Stimulated activated naive CD8-positive, alpha-beta T cell treated with anti-CD3 and anti-CD28 coated beads, Interleukin-15, Interleukin-2, amounts not matched to agents 100 ng/mL and 50 ng/mL, for 24 hours (primary cell): ENCODE measurements around the gene OR10D3.
"Not testable (repeated sequence)": the region's sequence is repeated elsewhere in the genome, so short reads cannot be mapped to it uniquely, and the experiment has no call there.

ENCODE experiments used
- H3K27ac Mint-ChIP-seq: one replicate; pipeline ENCODE4 v1.8.0; 2021; ENCODE audit warnings: mild to moderate bottlenecking, mixed read lengths
- H3K27me3 Mint-ChIP-seq: one replicate; pipeline ENCODE4 v1.8.0; 2021; ENCODE audit warnings: mixed read lengths
- H3K36me3 Mint-ChIP-seq: one replicate; pipeline ENCODE4 v1.8.0; 2021; ENCODE audit warnings: low read depth, mixed read lengths
- H3K4me1 Mint-ChIP-seq: one replicate; pipeline ENCODE4 v1.8.0; 2021; ENCODE audit warnings: low read depth, mixed read lengths
- H3K4me3 Mint-ChIP-seq: one replicate; pipeline ENCODE4 v1.8.0; 2021; ENCODE audit warnings: mild to moderate bottlenecking, mixed read lengths
- H3K9me3 Mint-ChIP-seq: one replicate; pipeline ENCODE4 v1.8.0; 2021; ENCODE audit warnings: mixed read lengths

The OR10D3 gene, protein sequence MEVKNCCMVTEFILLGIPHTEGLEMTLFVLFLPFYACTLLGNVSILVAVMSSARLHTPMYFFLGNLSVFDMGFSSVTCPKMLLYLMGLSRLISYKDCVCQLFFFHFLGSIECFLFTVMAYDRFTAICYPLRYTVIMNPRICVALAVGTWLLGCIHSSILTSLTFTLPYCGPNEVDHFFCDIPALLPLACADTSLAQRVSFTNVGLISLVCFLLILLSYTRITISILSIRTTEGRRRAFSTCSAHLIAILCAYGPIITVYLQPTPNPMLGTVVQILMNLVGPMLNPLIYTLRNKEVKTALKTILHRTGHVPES

DNA sequence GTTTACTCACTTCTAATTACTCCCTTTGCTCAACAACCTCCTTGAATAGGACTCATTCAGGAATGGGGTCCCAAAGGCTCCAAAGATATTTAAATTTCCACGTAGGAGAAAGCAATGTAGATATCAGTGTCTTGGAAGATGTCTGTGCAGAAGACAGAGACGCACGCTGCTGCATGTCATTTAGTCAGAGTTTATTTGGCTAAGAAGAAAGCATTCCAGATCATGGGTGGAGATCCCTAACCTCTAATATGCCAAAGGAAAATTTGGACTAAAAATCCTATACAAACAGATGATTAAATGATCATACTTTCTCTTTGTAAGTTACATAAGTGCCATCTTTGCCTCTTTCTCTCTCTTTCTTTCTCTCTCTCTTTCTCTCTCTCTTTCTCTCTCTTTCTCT, at the start of gene OR10D3:
OR10D3 (plus strand) TSS at position 278 of the 400 bp plus-strand sequence. CDS start 1,925 bp downstream, outside the sequence.
- H3K4me3 Mint-ChIP-seq: no peak within 1 kb of the TSS
- no peaks in the 10 kb centered on the region for H3K4me1 Mint-ChIP-seq
- H3K36me3 Mint-ChIP-seq: no peaks in the 10 kb centered on the region
- no peaks in the 10 kb centered on the region for H3K9me3 Mint-ChIP-seq
- H3K27me3 Mint-ChIP-seq: peaks cover 36% of the 10 kb centered on the region
- H3K27ac Mint-ChIP-seq: no peak within 1 kb of the TSS

DNA sequence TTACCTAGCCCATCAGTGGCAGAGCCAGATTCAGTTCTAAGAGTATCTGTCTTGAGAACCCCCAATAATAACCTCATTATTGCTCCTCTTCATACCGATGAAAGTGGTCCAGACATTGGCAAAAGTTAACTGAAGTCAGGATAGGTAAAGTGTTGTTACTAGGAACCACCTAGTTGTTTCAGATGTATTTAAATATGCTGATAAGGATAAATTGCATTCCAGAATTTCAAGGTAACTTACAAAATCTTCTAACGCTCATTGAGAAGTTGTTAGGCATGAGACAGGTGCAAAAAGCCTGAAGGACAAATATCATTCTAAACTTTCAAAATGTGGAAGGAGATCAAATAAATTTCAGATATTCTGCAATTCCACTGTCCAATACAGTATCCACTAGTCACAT, 40.1 kb upstream of the OR10D3 start:
- no peak overlapping the region for H3K27ac Mint-ChIP-seq
- no peaks in the 10 kb centered on the region for H3K4me1 Mint-ChIP-seq
- no peaks in the 10 kb centered on the region for H3K27me3 Mint-ChIP-seq
- no peak overlapping the region for H3K4me3 Mint-ChIP-seq
- H3K9me3 Mint-ChIP-seq: peaks cover 8% of the 10 kb centered on the region
- peaks cover 32% of the 10 kb centered on the region for H3K36me3 Mint-ChIP-seq

DNA sequence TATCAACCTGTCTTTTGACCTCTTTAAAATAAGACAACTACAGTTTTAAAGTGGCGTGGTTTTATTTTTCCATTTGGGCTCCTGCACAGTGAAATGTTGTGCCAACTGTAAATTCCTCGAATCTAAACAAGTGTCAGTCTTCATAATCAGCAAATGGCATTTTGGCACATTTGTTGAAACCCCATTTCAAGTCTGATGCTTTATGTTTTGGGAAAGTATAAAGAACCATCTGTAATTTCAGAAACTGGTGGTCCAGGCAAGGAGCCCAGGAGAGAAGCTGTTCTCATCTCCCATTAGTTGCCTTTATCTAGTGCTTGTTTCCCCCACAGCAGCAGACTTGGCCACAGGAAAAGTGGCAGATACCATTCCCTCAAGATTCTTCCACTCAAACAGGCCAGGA, 35.2 kb upstream of the OR10D3 start:
- Mint-ChIP-seq H3K4me1 (no peaks in the 10 kb centered on the region), H3K27ac (no peak overlapping the region), H3K4me3 (no peak overlapping the region), H3K9me3 (no peaks in the 10 kb centered on the region), H3K36me3 (no peaks in the 10 kb centered on the region), H3K27me3 (no peaks in the 10 kb centered on the region)

DNA sequence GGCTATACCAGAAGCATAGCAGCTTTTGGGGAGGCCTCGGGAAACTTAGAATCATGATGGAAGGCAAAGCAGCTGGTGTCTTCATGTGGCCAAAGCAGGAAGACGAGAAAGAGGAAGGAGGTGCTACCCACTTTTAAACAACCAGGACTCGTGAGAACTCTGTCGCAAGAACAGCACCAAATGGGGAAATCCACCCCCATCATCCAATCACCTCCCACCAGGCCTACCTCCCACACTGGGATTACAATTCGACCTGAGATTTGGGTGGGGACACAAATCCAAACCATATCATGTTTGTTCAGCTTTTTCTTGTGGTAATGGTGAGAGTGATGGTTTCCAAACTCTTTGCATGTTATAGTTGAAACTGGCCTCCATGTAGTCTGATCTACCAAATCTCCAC, 32.5 kb upstream of the OR10D3 start:
- H3K27ac Mint-ChIP-seq: no peak overlapping the region
- H3K4me3 Mint-ChIP-seq: no peak overlapping the region
- H3K4me1 Mint-ChIP-seq: no peaks in the 10 kb centered on the region
- no peaks in the 10 kb centered on the region for H3K9me3 Mint-ChIP-seq
- H3K27me3 Mint-ChIP-seq: peaks cover 4% of the 10 kb centered on the region
- no peaks in the 10 kb centered on the region for H3K36me3 Mint-ChIP-seq

DNA sequence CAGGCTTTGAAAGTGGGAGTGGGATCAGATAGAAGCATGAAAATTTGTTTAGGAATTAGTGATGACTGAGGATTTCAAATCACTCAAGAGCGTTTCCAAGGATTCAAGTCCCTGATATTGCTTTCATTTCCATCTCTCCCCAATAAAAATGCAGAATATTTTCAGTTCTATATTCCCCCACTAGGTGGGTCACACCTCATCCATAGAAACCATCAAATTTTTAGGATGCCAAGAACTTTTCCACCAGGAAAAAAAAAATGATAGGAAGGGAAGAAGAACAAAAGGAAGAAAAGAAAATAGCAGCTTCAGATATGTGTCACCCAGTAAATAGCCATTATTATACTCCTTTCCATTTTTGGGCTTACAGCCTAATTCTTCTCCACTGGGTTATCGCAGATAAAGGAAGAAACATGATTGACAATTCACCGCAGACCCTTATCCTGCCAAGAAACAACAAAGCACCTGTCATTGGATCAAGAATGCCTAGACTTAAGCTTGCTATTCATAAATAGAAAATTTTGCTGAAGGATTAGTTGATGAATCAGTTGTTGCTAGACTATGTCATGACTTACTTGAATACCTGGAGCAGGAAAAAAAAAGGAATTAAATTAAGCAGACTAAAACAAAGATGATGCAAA, 30.3 kb upstream of the OR10D3 start:
- no peaks in the 10 kb centered on the region for H3K9me3 Mint-ChIP-seq
- no peak overlapping the region for H3K27ac Mint-ChIP-seq
- H3K36me3 Mint-ChIP-seq: no peaks in the 10 kb centered on the region
- peaks cover 16% of the 10 kb centered on the region for H3K27me3 Mint-ChIP-seq
- H3K4me3 Mint-ChIP-seq: no peak overlapping the region
- no peaks in the 10 kb centered on the region for H3K4me1 Mint-ChIP-seq

DNA sequence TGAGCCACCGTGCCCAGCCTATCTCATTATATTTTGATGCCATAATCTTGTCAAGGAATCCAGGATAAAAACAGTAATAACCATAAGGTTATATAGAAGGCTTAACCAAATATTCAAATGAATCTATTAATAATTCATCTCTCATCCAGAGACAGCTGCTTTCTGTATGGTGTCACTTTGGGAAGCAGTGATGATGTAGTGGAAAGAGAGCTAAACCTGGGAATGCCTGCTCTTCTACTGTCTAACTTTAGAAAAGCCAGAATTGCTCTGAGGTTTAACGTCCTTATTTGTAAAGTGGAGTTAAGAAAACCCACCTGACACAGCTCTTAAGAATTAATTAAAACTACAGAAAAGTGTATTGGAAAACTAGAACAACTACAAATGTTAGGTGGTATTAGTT, 29.3 kb upstream of the OR10D3 start:
- Mint-ChIP-seq H3K4me3 (no peak overlapping the region), H3K27ac (no peak overlapping the region), H3K36me3 (no peaks in the 10 kb centered on the region), H3K4me1 (no peaks in the 10 kb centered on the region), H3K27me3 (peaks cover 16% of the 10 kb centered on the region), H3K9me3 (no peaks in the 10 kb centered on the region)

DNA sequence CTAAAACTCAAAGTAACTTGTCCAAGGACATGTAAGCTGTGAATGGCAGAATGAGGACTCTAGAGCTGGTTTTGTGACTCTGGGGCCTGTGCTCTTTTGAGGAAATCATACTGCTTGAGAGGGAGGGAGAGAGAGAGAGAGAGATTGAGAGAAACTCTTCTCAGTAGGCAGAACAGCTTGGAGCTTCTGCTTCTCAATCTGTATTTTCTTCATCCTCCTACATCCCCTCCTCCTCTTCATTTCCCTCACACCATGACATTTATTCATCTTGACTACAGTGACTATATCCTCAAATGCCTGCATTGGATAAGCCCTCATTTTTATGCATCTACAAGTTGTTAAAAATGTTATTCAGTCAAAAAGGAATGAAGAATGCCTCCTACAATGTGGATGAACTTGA, 23.7 kb upstream of the OR10D3 start:
- Mint-ChIP-seq H3K27me3 (peaks cover 25% of the 10 kb centered on the region), H3K36me3 (no peaks in the 10 kb centered on the region), H3K4me3 (no peak overlapping the region), H3K9me3 (no peaks in the 10 kb centered on the region), H3K27ac (no peak overlapping the region), H3K4me1 (no peaks in the 10 kb centered on the region)

DNA sequence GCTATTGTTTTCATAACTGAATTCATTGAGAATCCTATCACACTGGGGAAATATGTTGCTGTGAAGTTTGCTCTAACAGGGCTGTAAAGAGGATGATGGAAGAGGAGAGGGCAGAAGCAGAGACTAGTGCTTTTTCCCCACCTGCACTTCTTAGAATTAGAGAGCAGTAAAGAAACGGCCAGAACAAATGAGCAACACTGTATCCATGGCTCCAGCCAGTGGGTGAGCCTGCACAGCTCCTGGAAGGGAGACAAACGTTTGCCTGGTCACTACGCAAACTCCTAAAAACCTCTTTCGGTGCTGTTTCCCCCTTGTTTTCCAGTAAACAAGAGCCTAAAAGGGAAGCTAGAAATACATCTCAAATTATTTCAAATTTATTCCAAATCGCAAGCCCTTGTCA, 22.2 kb upstream of the OR10D3 start:
- Mint-ChIP-seq H3K27me3 (peaks cover 23% of the 10 kb centered on the region), H3K4me3 (no peak overlapping the region), H3K4me1 (no peaks in the 10 kb centered on the region), H3K36me3 (no peaks in the 10 kb centered on the region), H3K27ac (no peak overlapping the region), H3K9me3 (no peaks in the 10 kb centered on the region)

DNA sequence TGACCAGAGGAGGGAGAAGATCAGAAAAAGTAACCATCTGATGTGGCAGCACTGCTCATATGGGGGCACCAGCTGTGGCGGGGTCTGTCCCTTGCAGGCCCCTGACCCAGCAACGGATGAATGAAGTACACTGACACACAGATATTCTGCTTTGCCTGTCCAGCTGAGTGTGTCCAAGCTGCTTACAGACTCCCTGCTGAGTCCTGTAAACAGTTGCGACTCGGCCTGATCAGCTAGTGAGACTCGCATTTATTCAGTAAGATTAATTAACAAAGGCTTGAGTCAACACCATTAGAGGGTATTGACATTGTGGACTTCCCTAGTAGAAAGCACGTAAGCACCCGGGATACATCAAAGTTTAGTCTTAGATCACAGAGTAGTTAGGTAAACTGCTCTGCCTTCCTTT, 15.3 kb upstream of the OR10D3 start:
- H3K9me3 Mint-ChIP-seq: no peaks in the 10 kb centered on the region
- H3K4me1 Mint-ChIP-seq: no peaks in the 10 kb centered on the region
- no peak overlapping the region for H3K4me3 Mint-ChIP-seq
- peaks cover 3% of the 10 kb centered on the region for H3K27me3 Mint-ChIP-seq
- H3K36me3 Mint-ChIP-seq: no peaks in the 10 kb centered on the region
- no peak overlapping the region for H3K27ac Mint-ChIP-seq

DNA sequence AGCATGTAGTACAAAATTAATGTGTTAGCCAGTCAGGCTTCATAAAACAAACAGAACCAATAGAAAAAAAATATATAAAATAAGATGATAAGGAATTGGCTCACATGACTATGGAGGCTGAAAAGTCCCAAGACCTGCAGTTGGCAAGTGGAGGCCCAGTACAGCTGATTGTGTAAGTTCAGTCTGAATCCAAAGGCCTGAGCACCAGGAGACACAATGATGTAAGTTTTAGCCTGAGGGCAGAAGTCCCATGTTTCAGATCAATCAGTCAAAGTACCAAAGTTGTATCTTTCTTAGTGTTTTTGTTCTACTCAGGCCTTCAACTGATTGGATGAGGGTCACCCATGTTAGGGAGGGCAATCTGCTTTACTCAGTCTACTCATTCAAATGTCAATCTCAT, 14.3 kb upstream of the OR10D3 start:
- peaks cover 3% of the 10 kb centered on the region for H3K27me3 Mint-ChIP-seq
- H3K4me3 Mint-ChIP-seq: no peak overlapping the region
- H3K27ac Mint-ChIP-seq: no peak overlapping the region
- H3K36me3 Mint-ChIP-seq: no peaks in the 10 kb centered on the region
- H3K9me3 Mint-ChIP-seq: no peaks in the 10 kb centered on the region
- no peaks in the 10 kb centered on the region for H3K4me1 Mint-ChIP-seq

DNA sequence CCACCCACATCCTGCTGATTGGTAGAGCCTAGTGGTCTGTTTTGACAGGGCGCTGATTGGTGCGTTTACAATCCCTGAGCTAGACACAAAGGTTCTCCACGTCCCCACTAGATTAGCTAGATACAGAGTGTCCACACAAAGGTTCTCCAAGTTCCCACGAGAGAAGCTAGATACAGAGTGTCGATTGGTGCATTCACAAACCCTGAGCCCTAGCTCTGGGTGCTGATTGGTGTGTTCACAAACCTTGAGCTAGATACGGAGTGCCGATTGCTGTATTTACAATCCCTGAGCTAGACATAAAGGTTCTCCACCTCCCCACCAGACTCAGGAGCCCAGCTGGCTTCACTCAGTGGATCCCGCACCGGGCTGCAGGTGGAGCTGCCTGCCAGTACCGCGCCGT, 12.8 kb upstream of the OR10D3 start:
- not testable (repeated sequence) for H3K4me3 Mint-ChIP-seq, H3K4me1 Mint-ChIP-seq, H3K36me3 Mint-ChIP-seq, H3K9me3 Mint-ChIP-seq, H3K27ac Mint-ChIP-seq, H3K27me3 Mint-ChIP-seq

DNA sequence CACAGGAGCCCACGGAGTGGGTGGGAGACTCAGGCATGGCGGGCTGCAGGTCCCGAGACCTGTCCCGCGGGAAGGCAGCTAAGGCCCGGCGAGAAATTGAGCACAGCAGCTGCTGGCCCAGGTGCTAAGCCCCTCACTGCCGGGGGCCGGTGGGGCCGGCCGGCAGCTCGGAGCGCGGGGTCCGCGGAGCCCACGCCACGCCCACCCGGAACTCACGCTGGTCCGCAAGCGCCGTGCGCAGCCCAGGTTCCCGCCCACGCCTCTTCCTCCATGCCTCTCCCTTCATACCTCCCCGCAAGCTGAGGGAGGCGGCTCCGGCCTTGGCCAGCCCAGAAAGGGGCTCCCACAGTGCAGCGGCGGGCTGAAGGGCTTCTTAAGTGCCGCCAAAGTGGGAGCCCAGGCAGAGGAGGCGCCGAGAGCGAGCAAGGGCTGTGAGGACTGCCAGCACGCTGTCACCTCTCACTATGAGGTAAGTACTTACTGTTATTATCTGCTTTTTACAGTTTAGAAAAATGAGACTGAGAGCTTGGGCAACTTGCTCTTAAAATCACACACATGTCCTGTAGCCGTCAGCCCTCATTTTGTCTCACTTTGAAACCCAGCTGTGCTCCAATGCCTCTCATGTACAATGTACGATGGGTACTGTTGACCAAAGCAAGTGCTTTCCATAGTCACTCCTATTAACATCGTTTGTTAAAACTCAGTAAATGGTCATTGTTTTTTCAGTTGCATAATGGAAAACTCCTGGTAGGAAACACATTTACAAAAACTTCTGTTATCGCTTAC, 12.2 kb upstream of the OR10D3 start:
- no peak overlapping the region for H3K27ac Mint-ChIP-seq
- no peaks in the 10 kb centered on the region for H3K36me3 Mint-ChIP-seq
- no peaks in the 10 kb centered on the region for H3K27me3 Mint-ChIP-seq

DNA sequence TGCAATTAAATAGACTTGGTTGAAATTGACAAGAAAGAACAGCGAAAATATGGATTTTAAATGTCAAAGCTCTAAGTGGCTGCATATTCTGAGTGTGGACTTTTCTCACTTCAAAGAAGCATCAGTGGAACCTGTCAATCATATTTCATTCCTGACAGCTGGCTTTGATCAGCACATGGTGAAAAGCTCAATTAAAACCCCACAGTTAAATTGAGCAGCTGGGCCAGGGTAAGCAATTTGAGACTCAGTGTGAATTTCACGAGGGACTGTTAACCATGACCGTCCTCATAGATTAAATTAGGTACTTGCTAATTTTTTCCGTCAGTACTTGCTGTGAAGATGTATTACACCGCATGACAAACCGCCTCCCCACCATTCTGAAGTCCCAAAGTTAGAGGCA, 11.0 kb upstream of the OR10D3 start:
- no peaks in the 10 kb centered on the region for H3K4me1 Mint-ChIP-seq
- H3K27me3 Mint-ChIP-seq: no peaks in the 10 kb centered on the region
- H3K4me3 Mint-ChIP-seq: no peak overlapping the region
- no peak overlapping the region for H3K27ac Mint-ChIP-seq
- H3K9me3 Mint-ChIP-seq: no peaks in the 10 kb centered on the region
- H3K36me3 Mint-ChIP-seq: no peaks in the 10 kb centered on the region

More for the DNA sequence above, 12.2 kb upstream of the OR10D3 start:
- Mint-ChIP-seq H3K4me1 (no peaks in the 10 kb centered on the region), H3K9me3 (no peaks in the 10 kb centered on the region), H3K4me3 (no peak overlapping the region)

DNA sequence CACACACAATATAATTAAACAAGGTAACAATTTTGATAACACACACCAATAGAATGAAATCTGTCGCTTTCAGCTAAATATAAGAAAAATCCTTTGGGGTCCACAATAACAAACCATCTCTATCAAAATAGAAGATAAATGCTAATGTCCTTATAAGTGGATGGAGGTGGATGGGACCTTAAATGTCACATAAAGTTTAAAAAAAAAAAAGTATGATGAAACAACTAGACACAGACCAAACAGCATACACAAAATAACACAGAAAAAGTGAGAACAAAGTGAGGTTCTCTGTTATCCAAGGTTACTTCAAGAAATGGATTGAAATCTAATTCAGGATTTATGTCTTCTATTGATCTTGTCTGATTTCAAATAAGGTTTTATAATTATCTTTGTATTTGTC, 10.5 kb upstream of the OR10D3 start:
- Mint-ChIP-seq H3K36me3 (no peaks in the 10 kb centered on the region), H3K27ac (no peak overlapping the region), H3K27me3 (no peaks in the 10 kb centered on the region), H3K9me3 (no peaks in the 10 kb centered on the region), H3K4me3 (no peak overlapping the region), H3K4me1 (no peaks in the 10 kb centered on the region)

DNA sequence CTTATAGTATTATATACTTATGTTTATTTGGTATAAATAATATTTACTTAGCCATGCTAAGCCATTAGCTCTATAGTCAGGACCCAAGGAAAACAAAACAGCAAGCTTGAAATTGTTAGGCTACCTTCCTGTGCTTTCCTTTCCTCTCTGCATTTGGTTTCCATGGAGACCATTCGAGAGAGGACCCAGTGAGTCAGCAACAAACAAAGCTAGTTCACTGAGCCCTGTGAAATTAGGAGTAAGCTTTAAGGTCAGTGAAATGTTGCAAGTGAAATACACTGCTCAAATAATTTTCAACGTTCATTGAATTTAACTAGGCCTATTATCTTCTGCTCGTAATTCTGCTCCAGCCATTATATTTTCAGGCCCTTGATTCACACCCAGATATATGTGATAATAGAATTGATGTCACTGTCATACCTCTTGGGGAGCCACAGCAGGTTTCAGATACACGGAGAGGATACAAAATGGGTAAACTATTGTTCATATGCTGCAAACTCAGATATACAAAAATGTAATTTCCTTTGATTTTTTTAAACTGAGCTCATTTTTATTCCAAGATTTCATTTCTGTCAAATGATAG, 9.1 kb upstream of the OR10D3 start:
- H3K36me3 Mint-ChIP-seq: no peaks in the 10 kb centered on the region
- no peak overlapping the region for H3K27ac Mint-ChIP-seq
- no peaks in the 10 kb centered on the region for H3K4me1 Mint-ChIP-seq
- no peaks in the 10 kb centered on the region for H3K9me3 Mint-ChIP-seq
- H3K4me3 Mint-ChIP-seq: no peak overlapping the region
- H3K27me3 Mint-ChIP-seq: no peaks in the 10 kb centered on the region
